Loucy (cell line): ENCODE data around the gene SRPX2.

Experiments
- H2AFZ ChIP-seq: fragments of 200-600 bp; sonication (generic); 2 replicates; pipeline ENCODE4 v1.6.0; 2016; ENCODE audit warnings: antibody characterized with exemption, mild to moderate bottlenecking, low read length, moderate library complexity
- H3F3A ChIP-seq: fragments of 200-600 bp; 2 replicates; pipeline ENCODE4 v1.6.0; 2016; ENCODE audit warnings: antibody characterized with exemption, low read depth, mild to moderate bottlenecking
- H3K27me3 ChIP-seq: fragments of 200-600 bp; sonication (generic); 2 replicates; pipeline ENCODE4 v1.6.1; 2014; ENCODE audit warnings: low read length, mild to moderate bottlenecking; ENCODE audit not compliant: insufficient read depth, poor library complexity, severe bottlenecking
- H3K36me3 ChIP-seq: fragments of 200-600 bp; sonication (generic); 2 replicates; pipeline ENCODE4 v1.6.1; 2016; ENCODE audit warnings: low read length; ENCODE audit not compliant: insufficient read depth
- H3K4me1 ChIP-seq: fragments of 200-600 bp; sonication (generic); 2 replicates; pipeline ENCODE4 v1.5.1; 2014; ENCODE audit warnings: low read length, mild to moderate bottlenecking; ENCODE audit not compliant: insufficient read depth, poor library complexity, severe bottlenecking
- H3K4me2 ChIP-seq: fragments of 200-600 bp; sonication (generic); 2 replicates; pipeline ENCODE4 v1.6.0; 2014; ENCODE audit warnings: antibody characterized with exemption, low read length, low read depth, mild to moderate bottlenecking; ENCODE audit not compliant: poor library complexity, severe bottlenecking
- H3K4me3 ChIP-seq: fragments of 200-600 bp; sonication (generic); 2 replicates; pipeline ENCODE4 v1.5.1; 2014; ENCODE audit warnings: low read length, mild to moderate bottlenecking, mixed read lengths; ENCODE audit not compliant: poor library complexity, severe bottlenecking
- H3K79me2 ChIP-seq: fragments of 200-600 bp; sonication (generic); 2 replicates; pipeline ENCODE4 v1.6.1; 2014; ENCODE audit warnings: low read length; ENCODE audit not compliant: insufficient read depth
- H3K9ac ChIP-seq: fragments of 200-600 bp; sonication (generic); 2 replicates; pipeline ENCODE4 v1.6.0; 2014; ENCODE audit warnings: mild to moderate bottlenecking, low read depth, low read length, moderate library complexity; ENCODE audit not compliant: poor library complexity, severe bottlenecking
- H3K9me2 ChIP-seq: fragments of 200-600 bp; sonication (generic); replicated peaks from 2 replicates; pipeline ENCODE4 v1.6.1; 2016; ENCODE audit warnings: low read depth, low read length, mixed read lengths
- H3K9me3 ChIP-seq: fragments of 200-600 bp; sonication (generic); 2 replicates; pipeline ENCODE4 v1.6.1; 2014; ENCODE audit warnings: mild to moderate bottlenecking, antibody characterized with exemption, low read length, low read depth; ENCODE audit not compliant: insufficient read depth
- H4K20me1 ChIP-seq: fragments of 200-600 bp; sonication (generic); 2 replicates; pipeline ENCODE4 v1.6.0; 2014; ENCODE audit warnings: antibody characterized with exemption, low read length, mild to moderate bottlenecking; ENCODE audit not compliant: insufficient read depth, poor library complexity, severe bottlenecking
- CTCF ChIP-seq: fragments of 200-600 bp; sonication (generic); conservative IDR thresholded peaks from 2 replicates; pipeline ENCODE4 v1.5.1; 2014; ENCODE audit warnings: mild to moderate bottlenecking, antibody characterized with exemption, low read length
- EZH2phosphoT487 ChIP-seq: fragments of 200-600 bp; IDR thresholded peaks from 2 replicates; pipeline ENCODE4 v1.6.1; 2018; ENCODE audit warnings: antibody characterized with exemption, mild to moderate bottlenecking, moderate library complexity, borderline replicate concordance

Gene SRPX2

DNA sequence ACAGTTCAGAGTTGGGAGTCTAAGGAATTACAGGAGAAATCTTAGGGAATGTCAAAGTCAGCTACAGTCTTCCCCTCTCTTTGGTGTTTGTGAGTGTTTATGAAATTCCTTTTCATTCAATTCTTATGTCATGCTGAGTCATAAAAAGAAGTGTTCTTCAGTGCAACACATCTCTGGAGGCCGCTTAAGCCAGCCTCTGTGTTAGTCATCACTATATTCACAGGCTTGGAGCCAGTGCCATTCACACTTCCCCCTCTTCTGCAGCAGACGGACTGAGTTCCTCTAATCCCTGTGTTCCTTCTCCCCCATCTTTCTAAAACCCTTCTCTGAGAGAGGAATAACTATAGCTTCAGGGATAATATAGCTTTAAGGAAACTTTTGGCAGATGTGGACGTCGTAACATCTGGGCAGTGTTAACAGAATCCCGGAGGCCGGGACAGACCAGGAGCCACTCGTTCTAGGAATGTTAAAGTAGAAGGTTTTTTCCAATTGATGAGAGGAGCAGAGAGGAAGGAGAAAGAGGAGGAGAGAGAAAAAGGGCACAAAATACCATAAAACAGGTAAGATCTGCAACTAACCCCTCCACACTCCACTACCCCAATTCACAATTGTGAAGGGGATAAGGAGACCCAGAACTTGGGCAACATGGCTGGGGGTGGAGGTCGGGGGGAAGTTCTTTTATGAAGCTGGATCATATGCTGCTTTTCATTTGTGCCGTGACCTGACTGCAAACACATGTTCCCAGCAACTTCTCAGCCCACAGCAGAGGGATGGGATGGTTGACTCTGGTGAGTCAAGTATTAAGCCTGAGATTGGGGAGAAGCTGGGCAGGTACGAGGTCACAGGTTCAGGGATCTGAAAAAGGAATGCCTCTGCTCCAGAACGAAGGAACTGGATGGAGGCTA, at the start of gene SRPX2:
TSS of gene SRPX2 (plus strand) at position 244 of the 905 bp plus-strand sequence. CDS start 2,124 bp downstream, outside the sequence.
- H3K9ac ChIP-seq = no peak within 1 kb of the TSS
- H3K4me1 ChIP-seq = no peaks in the 10 kb centered on the region
- H2AFZ ChIP-seq = no peak within 1 kb of the TSS
- no peaks in the 10 kb centered on the region for H3K9me3 ChIP-seq
- no peaks in the 10 kb centered on the region for H3K79me2 ChIP-seq
- H3F3A ChIP-seq = no peaks in the 10 kb centered on the region
- TF ChIP-seq EZH2phosphoT487 (no peak), CTCF (no peak)
- H3K4me2 ChIP-seq = no peak within 1 kb of the TSS
- H4K20me1 ChIP-seq = no peaks in the 10 kb centered on the region
- no peaks in the 10 kb centered on the region for H3K27me3 ChIP-seq
- no peaks in the 10 kb centered on the region for H3K36me3 ChIP-seq
- H3K4me3 ChIP-seq = no peak within 1 kb of the TSS
- no peaks in the 10 kb centered on the region for H3K9me2 ChIP-seq

GRCh38 chrX:100596601-100597000, 47.4 kb upstream of the SRPX2 start:
- Histone ChIP-seq H3K27me3 (no peaks in the 10 kb centered on the region), H3K4me1 (no peaks in the 10 kb centered on the region), H3K9me2 (no peaks in the 10 kb centered on the region), H3K36me3 (no peaks in the 10 kb centered on the region), H2AFZ (no peak overlapping the region), H4K20me1 (no peaks in the 10 kb centered on the region), H3K79me2 (no peaks in the 10 kb centered on the region), H3F3A (no peaks in the 10 kb centered on the region), H3K9me3 (no peaks in the 10 kb centered on the region), H3K9ac (no peak overlapping the region), H3K4me2 (no peak overlapping the region), H3K4me3 (no peak overlapping the region)
- TF ChIP-seq EZH2phosphoT487 (no peak), CTCF (no peak)

GRCh38 chrX:100599456-100599855, 44.5 kb upstream of the SRPX2 start:
- Histone ChIP-seq H3K9me3 (no peaks in the 10 kb centered on the region), H2AFZ (no peak overlapping the region), H3K36me3 (no peaks in the 10 kb centered on the region), H3K27me3 (no peaks in the 10 kb centered on the region), H4K20me1 (no peaks in the 10 kb centered on the region), H3F3A (no peaks in the 10 kb centered on the region), H3K4me2 (no peak overlapping the region), H3K79me2 (no peaks in the 10 kb centered on the region), H3K4me3 (no peak overlapping the region), H3K4me1 (no peaks in the 10 kb centered on the region), H3K9me2 (no peaks in the 10 kb centered on the region), H3K9ac (no peak overlapping the region)
- TF ChIP-seq EZH2phosphoT487 (no peak), CTCF (no peak)
